HT-29 (cell line): ENCODE data around the gene ALDH4A1. TPM values are rescaled to one million over a fixed set of nuclear protein-coding genes. Genes with fewer than 3 reads are reported as not detected.
"Not testable (repeated sequence)": the region's sequence is repeated elsewhere in the genome, so short reads cannot be mapped to it uniquely, and the experiment has no call there.

Experiments
- DNase-seq: peaks from one replicate; pipeline ENCODE4 v3.0.0-alpha.2; 2015; ENCODE audit warnings: low spot score
- total RNA-seq: library from RNA; depleted of rRNA; stranded (reverse); fragments of >200 nt; shearing (Covaris generic); gene quantifications from 2 replicates; pipeline ENCODE4 v1.2.3, GENCODE V29; 2014

Gene ALDH4A1
- total RNA-seq, 1 experiment from 2014 or later = 60.7 TPM

GRCh38 chr1:18879215-18879790, 23.1 kb downstream of the ALDH4A1 start:
- DNase-seq = no peak

GRCh38 chr1:18878538-18879214, 23.7 kb downstream of the ALDH4A1 start:
- no peak for DNase-seq

- DNase-seq = no peak
These were observed 25.1 kb downstream of the ALDH4A1 start for GRCh38 chr1:18877282-18877681.

GRCh38 chr1:18876210-18876609, 26.1 kb downstream of the ALDH4A1 start:
- no peak for DNase-seq

- no peak for DNase-seq
These were observed 26.6 kb downstream of the ALDH4A1 start for GRCh38 chr1:18875796-18876128.

GRCh38 chr1:18875107-18875795, 27.1 kb downstream of the ALDH4A1 start:
- DNase-seq = peak; percentile 90

- DNase-seq = no peak
These were observed 27.8 kb downstream of the ALDH4A1 start for GRCh38 chr1:18874600-18874999.

- DNase-seq = no peak
These were observed 28.3 kb downstream of the ALDH4A1 start for GRCh38 chr1:18874036-18874435.

GRCh38 chr1:18872071-18872611, 30.2 kb downstream of the ALDH4A1 start:
- DNase-seq = no peak

GRCh38 chr1:18871401-18872070, 30.8 kb downstream of the ALDH4A1 start:
- no peak for DNase-seq

- DNase-seq = no peak
These were observed 31.4 kb downstream of the ALDH4A1 start for GRCh38 chr1:18870957-18871356.

GRCh38 chr1:18870595-18870865, 31.8 kb downstream of the ALDH4A1 start:
- not testable (repeated sequence) for DNase-seq

- DNase-seq = no peak
These were observed 32.3 kb downstream of the ALDH4A1 start for GRCh38 chr1:18869847-18870594.

GRCh38 chr1:18868801-18869424, 33.4 kb downstream of the ALDH4A1 start:
- DNase-seq = no peak

GRCh38 chr1:18868354-18868753, 34.0 kb downstream of the ALDH4A1 start:
- no peak for DNase-seq

GRCh38 chr1:18866846-18867245, 35.5 kb downstream of the ALDH4A1 start:
- no peak for DNase-seq

GRCh38 chr1:18866314-18866713, 36.0 kb downstream of the ALDH4A1 start:
- DNase-seq = no peak

- no peak for DNase-seq
These were observed 37.2 kb downstream of the ALDH4A1 start for GRCh38 chr1:18865176-18865575.

- no peak for DNase-seq
These were observed 40.8 kb downstream of the ALDH4A1 start for GRCh38 chr1:18861590-18861989.

- DNase-seq = no peak
These were observed 41.3 kb downstream of the ALDH4A1 start for GRCh38 chr1:18861082-18861481.

GRCh38 chr1:18859560-18859959, 42.8 kb downstream of the ALDH4A1 start, which contains the start of gene TAS1R2:
TSS of gene TAS1R2 (minus strand) at chr1:18859660. CDS start at chr1:18859660, 0 bp downstream.
- DNase-seq = no peak
